Inflammatory macrophage treated with lipopolysaccharide for 4 hours (primary cell): Measurements from ENCODE around the gene PFKFB2.
A peak's percentile ranks its signal among the peaks of the same experiment; 100 is the strongest.
"Not testable (repeated sequence)": the region's sequence is repeated elsewhere in the genome, so short reads cannot be mapped to it uniquely, and the experiment has no call there.

ENCODE experiments used
- DNase-seq: peaks from one replicate; pipeline ENCODE4 v3.0.0-alpha.2; 2020

PFKFB2 gene

GRCh38 chr1:207041397-207041796 lies 11.7 kb upstream of the PFKFB2 start:
- DNase-seq = not testable (repeated sequence)

DNA sequence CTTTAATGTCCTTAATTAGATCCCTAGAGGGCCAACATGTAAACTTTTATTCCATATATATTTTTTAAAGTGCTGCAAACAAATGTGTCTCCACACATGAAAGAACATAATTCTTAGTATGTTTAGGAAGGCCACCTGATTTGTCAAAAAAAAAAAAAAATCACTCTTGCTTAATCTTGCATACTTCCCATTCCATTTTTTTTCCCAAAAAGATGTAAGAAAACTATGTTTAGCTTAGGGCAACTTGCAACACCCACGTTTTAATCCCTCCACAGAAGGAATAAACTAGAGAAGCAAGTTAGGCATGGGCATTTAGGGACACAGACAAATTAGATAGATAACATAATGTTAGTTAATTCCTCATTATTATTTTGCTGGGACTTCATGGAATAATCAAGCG lies 7.6 kb upstream of the PFKFB2 start:
- DNase-seq = no peak

DNA sequence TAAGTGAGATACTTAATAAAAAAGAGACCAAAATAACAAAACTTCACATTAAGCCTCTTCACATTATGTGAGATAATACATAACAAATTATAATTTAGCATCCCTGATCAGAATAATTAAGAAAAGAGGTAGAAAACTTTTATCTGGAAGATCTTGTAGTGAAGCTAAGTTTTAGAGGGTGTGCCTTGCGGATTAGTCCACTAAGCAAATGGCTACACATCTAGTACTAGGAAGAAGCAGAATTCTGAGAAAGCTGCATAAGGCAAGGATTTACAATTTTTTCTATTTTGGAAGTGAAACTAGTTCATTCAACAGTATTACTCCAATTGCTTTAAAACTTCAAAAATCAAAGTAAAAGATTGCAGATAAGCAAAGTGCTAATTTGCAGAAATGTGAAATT lies 5.6 kb upstream of the PFKFB2 start:
- no peak for DNase-seq

DNA sequence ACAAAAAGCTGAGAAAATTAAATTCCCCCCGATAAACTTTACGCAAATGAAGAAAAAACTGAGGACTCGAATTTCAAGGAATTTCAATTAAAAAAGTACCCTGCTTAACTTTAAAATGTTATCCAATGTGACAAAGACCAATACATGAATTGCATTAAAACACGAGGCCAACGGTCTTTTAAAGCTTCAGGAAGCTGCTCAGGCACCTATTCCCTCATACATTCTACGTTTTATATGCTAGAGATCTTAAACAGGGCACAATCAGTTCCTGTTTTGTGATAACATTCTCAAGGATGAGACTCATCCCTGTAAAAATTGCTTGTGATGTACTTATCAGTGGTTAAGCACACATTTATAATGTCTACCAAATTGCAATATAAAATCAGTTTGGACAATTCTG lies 5.0 kb upstream of the PFKFB2 start:
- no peak for DNase-seq

- no peak for DNase-seq
Observed at GRCh38 chr1:207049054-207049453, 4.0 kb upstream of the PFKFB2 start.

GRCh38 chr1:207049514-207049913 lies 3.6 kb upstream of the PFKFB2 start:
- DNase-seq = no peak

DNA sequence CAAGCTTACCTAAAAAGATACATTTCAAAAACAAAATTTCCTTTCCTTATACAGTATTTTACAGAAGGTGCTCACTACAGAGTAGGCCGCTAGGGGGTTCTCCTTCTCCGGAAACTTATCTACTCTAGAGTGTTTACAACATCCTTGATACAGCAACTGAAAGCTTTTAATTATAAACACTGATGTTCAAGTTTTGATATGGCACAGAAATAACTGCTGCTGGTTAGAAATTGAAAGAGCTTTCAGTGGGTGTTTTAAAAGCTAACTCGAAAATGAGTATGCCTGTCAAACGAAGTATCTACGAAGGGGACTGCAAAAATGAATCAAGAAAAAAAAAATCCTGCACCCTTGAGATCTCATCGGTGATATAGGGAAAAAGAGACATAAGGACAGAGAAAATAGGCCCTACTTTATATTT lies 3.1 kb upstream of the PFKFB2 start:
- DNase-seq = peak; percentile 73

DNA sequence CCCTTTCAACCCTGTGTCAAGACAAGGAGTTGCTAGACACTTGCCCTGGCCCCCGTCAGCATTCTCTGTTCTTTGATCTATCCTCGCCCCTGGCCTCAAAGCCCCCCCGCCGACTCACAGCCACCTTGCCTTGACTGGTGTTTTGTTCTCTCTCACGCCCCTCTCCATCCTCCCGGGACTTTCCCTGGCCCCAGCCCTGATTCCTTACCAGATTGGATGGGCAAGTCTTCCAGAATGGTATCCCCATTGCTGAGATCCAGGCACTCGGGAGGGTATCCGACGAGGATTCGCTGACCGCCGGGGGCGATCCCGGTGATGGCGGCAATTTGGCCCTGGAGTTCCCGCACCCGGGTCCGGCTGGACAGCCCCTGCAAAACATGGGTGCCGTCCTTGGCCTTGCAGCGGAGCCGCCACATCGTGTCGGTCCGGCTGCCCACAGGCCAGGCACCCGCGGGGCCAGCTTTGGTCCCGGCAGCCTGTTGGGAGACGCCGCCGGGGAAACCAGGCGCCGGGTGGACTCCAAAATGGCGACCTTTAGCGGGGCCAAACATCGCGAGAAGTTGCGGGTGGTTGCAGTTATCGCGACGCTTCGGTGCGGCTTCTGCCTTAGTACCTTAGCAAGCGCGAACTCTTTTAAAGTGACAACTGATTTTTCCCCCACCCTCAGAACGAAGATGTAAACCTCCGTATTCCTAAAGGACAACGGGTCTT lies 2.4 kb upstream of the PFKFB2 start:
- DNase-seq = peak; percentile 93

GRCh38 chr1:207051191-207051943 lies 1.7 kb upstream of the PFKFB2 start, which contains the start of gene YOD1:
Gene YOD1 (minus strand): TSS chr1:207051208. CDS start chr1:207051030, 178 bp downstream.
- DNase-seq = peak; percentile 2

- DNase-seq = peak; percentile 55
Observed at GRCh38 chr1:207054491-207054890, 1.4 kb downstream of the PFKFB2 start.

DNA sequence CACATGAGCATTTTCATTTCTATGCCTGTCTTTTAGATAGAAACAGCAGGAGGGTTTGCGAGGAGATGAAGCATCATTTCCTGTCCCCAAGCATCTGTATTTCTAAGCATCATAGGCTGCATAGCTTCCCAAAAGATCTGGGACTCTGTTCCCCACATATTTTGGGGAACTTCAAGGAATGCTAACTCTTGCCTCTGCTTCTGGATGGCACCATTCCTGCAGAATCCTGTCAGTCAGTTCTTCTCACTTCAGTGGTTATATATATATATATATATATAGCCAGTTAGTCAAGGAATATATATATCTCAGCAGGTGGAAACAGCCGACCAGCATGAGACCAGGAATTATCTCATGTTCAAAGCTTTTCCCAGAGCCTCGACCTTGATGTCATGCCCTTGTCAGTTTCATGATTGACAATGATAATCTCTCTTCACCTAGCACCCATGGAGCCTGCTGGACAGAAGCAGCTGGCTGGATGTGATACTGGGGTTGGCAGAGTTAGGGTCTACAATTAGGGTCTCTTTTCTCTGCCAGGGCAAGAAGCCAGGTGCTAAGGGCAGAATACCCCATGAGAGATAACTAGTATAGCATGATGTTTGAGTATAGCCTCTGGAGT lies 2.4 kb downstream of the PFKFB2 start:
- no peak for DNase-seq

GRCh38 chr1:207056673-207057072 lies 3.6 kb downstream of the PFKFB2 start:
- no peak for DNase-seq

DNA sequence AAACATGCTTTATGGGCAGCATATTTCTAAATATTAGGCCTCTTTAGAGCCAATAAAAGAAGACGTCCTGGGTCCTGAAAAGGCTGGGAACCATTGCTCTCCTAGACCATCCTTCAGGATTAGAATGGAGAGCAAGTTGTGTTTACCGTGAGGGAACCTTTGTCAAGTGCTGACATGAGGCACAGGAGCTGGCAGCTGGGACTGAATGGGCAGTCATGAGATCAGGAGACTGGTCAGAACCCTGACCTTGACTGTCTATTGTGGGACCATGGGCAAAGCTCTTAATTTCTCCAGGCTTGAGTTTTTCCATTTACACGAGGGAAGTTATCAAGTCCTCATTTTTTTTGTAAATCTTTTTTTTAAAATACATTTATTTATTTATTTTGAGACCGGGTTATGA lies 5.2 kb downstream of the PFKFB2 start:
- DNase-seq = no peak

GRCh38 chr1:207058878-207059867 lies 6.1 kb downstream of the PFKFB2 start:
- no peak for DNase-seq

- DNase-seq = no peak
Observed at GRCh38 chr1:207059881-207060280, 6.8 kb downstream of the PFKFB2 start.

GRCh38 chr1:207060596-207060995 lies 7.5 kb downstream of the PFKFB2 start:
- DNase-seq = no peak

- no peak for DNase-seq
Observed at GRCh38 chr1:207062058-207062457, 9.0 kb downstream of the PFKFB2 start.

GRCh38 chr1:207063014-207063413 lies 9.9 kb downstream of the PFKFB2 start:
- no peak for DNase-seq

GRCh38 chr1:207064561-207064960 lies 11.5 kb downstream of the PFKFB2 start:
- no peak for DNase-seq

DNA sequence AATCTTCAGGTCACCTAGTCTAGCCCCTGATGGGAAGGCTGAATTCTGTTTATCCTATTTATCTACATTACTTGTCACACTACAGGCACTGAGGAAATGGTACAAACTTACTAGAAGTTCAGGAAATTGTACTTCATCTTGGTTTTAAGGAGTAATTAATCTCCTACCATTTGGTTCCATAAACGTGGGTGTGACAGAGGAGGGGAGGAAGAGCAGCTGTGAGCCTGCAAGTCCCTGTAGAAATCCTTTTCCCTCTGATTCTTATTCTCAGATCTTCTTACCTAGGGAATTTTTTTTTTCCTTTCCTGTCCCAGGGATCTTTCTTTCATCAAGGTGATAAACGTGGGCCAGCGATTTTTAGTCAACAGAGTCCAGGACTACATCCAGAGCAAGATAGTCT lies 14.1 kb downstream of the PFKFB2 start:
- DNase-seq = no peak

DNA sequence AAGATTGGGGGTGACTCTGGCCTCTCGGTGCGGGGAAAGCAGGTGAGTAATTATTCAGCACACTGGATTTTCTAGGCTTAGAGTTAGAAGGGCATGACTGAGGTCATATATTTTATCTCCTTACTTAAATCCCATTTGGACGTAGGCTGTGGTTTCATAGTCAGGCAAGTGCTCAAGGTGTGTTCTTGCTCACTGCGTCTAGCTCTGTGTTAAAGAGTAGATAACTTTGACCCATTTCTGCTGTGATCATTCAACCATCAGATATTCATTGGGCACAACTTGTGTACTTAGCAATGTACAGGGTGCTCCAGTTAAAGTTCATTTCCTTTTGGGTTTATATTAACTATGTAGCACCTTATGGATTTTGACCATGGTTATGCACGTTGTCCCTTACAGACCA lies 14.6 kb downstream of the PFKFB2 start:
- no peak for DNase-seq

DNA sequence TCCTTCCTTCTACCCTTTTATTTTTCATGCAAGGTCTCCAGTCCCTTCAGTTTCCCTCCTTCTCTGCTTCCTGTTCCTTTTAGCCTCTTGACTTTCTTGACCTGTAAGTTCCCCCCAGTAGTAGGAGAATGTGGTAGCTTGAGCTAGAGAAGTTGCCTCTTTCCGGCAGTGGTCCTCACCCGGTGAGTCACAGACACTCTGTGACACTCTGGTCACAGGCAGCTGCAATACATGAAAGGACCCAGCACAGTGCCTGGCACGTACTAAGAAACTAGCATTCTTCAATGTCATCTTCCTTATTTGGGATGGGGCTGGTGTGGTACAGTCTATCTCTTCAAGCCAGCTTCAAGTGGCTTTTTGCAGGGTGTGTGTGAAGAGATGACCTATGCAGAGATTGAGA lies 16.0 kb downstream of the PFKFB2 start:
- peak; percentile 39 for DNase-seq
